NT2/D1 (cell line): ENCODE data around the gene NRM.

Source experiments
- YY1 ChIP-seq: IDR thresholded peaks from 2 replicates; pipeline ENCODE4 v1.6.1; 2011; ENCODE audit not compliant: insufficient read length, insufficient read depth
- ZNF274 ChIP-seq: IDR thresholded peaks from 2 replicates; pipeline ENCODE4 v1.6.1; 2011; ENCODE audit warnings: mild to moderate bottlenecking, low read depth, low read length

DNA sequence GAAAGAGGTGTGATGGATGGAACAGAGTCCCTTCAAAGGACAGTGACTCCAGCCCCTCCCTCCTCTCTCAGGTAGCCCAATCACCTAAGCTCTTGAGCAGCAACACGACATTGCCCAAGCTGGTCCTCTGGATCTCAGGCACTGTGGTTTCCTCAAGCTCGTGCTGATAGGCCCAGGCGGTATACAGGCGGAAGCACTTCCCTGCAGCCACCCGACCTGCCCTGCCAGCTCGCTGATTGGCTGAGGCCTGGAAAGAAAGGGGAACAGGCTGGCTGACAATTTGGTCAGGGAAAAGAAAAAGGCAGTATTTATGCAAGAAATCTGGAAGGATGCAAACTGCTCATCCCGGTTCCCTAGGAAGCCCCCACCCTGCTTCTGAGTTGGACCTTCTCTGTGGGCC, 34.3 kb downstream of the NRM start:
- TF ChIP-seq ZNF274 (no peak), YY1 (no peak)
